Sigmoid colon (tissue), 7 donors: Measurements from ENCODE around the gene LCP1. TPM values are rescaled to one million over a fixed set of nuclear protein-coding genes. Genes with fewer than 3 reads are reported as not detected.

ENCODE experiments used
- DNase-seq: peaks from one replicate; pipeline ENCODE4 v3.0.0-alpha.2; 2019
- H3K27ac ChIP-seq, 4 donors: fragments of 200-600 bp; sonication (generic); one replicate each; pipeline ENCODE4 v1.5.1; 2016 to 2019; ENCODE audit warnings: mild to moderate bottlenecking in 1 of 4
- H3K27me3 ChIP-seq, 3 donors: fragments of 200-600 bp; sonication (generic); one replicate each; pipeline ENCODE4 v1.5.1; 2019; ENCODE audit warnings: mild to moderate bottlenecking in 1 of 3
- H3K36me3 ChIP-seq, 4 donors: fragments of 200-600 bp; sonication (generic); one replicate each; pipeline ENCODE4 v1.5.1; 2016 to 2019
- H3K4me1 ChIP-seq, 4 donors: fragments of 200-600 bp; sonication (generic); one replicate each; pipeline ENCODE4 v1.5.1; 2017 to 2019
- H3K4me3 ChIP-seq, 4 donors: fragments of 200-600 bp; sonication (generic); one replicate each; pipeline ENCODE4 v1.5.1; 2017 to 2019; ENCODE audit warnings: mild to moderate bottlenecking in 2 of 4, moderate library complexity in 1 of 4
- H3K9me3 ChIP-seq, 4 donors: fragments of 200-600 bp in 3 of 4; sonication (generic) in 3 of 4; one replicate each; pipeline versions ENCODE4 v1.5.1 to v1.6.1; 2013 to 2019
- EP300 ChIP-seq, 4 donors: sonication (generic); formaldehyde crosslinking; IDR thresholded peaks; one replicate each; pipeline ENCODE4 v1.6.1; 2017; ENCODE audit warnings: antibody characterized with exemption in 4 of 4
- POLR2A ChIP-seq, 2 donors: fragments of 450-650 bp; IDR thresholded peaks; one replicate each; pipeline ENCODE4 v1.6.1; 2016; ENCODE audit warnings: antibody characterized with exemption in 2 of 2, mild to moderate bottlenecking in 2 of 2, moderate library complexity in 2 of 2
- POLR2AphosphoS5 ChIP-seq, 4 donors: sonication (generic); formaldehyde crosslinking; IDR thresholded peaks; one replicate each; pipeline ENCODE4 v1.6.1; 2017; ENCODE audit warnings: antibody characterized with exemption in 4 of 4
- WGBS, 2 donors: extraction: QIAGEN DNeasy Blood & Tissue Kit; methylation state at CpG; one replicate each; pipeline ENCODE4 v1.1.7; 2013; 5-methylcytosine and 5-hydroxymethylcytosine counted together
- intact Hi-C: fragments of 100-400 bp; cut with DNase I; formaldehyde crosslinking; loops from one replicate; pipeline ENCODE4 v1.15.1; 2023
- polyA plus RNA-seq, 3 donors: library from polyadenylated mRNA; stranded (reverse); fragments of 200-250 nt; gene quantifications; one replicate each; pipeline ENCODE4 v1.2.3, GENCODE V29; 2013
- total RNA-seq, 4 donors: library from RNA; depleted of rRNA; stranded (reverse); fragments of >200 nt; gene quantifications; one replicate each; pipeline ENCODE4 v1.1.0, GENCODE V29; 2016
- TF ChIP-seq, protein P1 (sequence below), 4 experiments: fragments of 450-650 bp in 3 of 4; fragments of 200-600 bp in 1 of 4; IDR thresholded peaks; one replicate each; pipeline ENCODE4 v1.5.1; 2016 to 2019; ENCODE audit warnings: antibody characterized with exemption in 4 of 4, mild to moderate bottlenecking in 3 of 4, moderate library complexity in 2 of 4
- donor health status: healthy with polysubstance abuse.
- donor health status: Bipolar disorder and iron deficiency.
- donor health status: healthy.

Gene LCP1
- total and polyA plus RNA-seq, 7 donors = 10.0 to 112 (median 27.4) TPM

DNA sequence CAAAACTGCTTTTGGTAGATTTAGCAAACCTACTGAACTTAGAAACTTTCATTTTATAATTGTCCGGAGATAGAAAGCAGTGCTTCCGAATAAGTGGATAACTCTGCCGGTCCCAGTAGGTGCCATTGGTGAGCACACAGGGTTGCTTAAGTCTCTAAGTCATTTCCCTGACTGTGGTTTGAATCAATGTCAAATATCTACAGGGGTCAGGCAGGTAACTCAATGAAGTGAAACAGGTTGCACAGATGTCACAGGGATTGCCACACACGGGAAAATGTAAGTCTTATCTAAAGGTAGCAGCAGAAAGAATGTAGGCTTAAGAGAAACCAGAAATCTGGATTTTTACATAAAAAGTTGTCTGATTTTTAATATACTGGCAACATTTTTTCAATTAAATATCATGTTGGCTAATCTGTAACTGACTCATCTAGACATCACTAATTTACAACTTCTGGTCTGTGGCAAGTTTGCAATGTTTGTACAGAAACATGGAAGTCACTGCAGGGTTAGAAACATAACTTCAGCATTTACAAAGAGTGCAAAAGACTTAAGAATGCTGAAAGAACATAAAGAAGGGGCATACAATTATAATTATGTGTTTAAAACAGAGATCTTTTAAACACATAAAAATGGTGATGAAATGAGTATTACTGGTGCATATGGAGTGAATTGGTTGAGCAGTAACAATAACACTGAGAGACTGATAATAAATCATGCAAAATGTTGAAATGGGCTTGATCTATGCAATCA, 15.5 kb upstream of the LCP1 start:
- Histone ChIP-seq H3K27me3 (no peaks in the 10 kb centered on the region), H3K9me3 (no peaks in the 10 kb centered on the region), H3K4me3 (no peak overlapping the region), H3K27ac (no peak overlapping the region), H3K36me3 (no peaks in the 10 kb centered on the region), H3K4me1 (no peaks in the 10 kb centered on the region)
- no peak for DNase-seq
- intact Hi-C loops = no loop called here
- WGBS, 2 donors = 68 to 79% methylated on average over 4 of the region's 4 CpGs
- TF ChIP-seq EP300 (IDR thresholded peaks at IDR 0.05) = no peak
- TF ChIP-seq POLR2A (IDR thresholded peaks at IDR 0.05) = no peak
- TF ChIP-seq, protein P1, sequence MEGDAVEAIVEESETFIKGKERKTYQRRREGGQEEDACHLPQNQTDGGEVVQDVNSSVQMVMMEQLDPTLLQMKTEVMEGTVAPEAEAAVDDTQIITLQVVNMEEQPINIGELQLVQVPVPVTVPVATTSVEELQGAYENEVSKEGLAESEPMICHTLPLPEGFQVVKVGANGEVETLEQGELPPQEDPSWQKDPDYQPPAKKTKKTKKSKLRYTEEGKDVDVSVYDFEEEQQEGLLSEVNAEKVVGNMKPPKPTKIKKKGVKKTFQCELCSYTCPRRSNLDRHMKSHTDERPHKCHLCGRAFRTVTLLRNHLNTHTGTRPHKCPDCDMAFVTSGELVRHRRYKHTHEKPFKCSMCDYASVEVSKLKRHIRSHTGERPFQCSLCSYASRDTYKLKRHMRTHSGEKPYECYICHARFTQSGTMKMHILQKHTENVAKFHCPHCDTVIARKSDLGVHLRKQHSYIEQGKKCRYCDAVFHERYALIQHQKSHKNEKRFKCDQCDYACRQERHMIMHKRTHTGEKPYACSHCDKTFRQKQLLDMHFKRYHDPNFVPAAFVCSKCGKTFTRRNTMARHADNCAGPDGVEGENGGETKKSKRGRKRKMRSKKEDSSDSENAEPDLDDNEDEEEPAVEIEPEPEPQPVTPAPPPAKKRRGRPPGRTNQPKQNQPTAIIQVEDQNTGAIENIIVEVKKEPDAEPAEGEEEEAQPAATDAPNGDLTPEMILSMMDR (IDR thresholded peaks at IDR 0.05) = no peak
- no peak for TF ChIP-seq POLR2AphosphoS5 (IDR thresholded peaks at IDR 0.05)

DNA sequence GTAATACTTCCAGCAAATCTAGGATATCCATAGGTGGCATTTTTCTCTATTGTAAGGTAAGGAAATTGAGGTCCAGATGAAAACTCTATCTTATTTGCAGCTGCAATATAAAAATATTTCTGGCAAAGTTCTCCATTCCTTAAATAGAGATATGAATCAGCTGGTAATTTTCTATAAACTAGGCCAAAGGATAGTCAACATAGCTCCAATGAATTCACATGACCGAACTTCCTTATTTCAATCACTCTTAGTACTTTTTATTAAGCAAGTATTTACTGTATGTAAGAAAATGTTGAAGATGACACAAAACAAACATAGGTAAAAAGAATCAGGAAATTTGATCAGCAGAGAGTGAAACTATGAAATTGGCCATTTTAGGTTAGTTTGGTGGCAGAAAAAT, 13.0 kb upstream of the LCP1 start:
- 88 to 90% methylated on average over 1 of the region's 1 CpG for WGBS, 2 donors
- Histone ChIP-seq H3K4me1 (no peaks in the 10 kb centered on the region), H3K27ac (no peak overlapping the region), H3K9me3 (no peaks in the 10 kb centered on the region), H3K4me3 (no peak overlapping the region), H3K36me3 (no peaks in the 10 kb centered on the region), H3K27me3 (no peaks in the 10 kb centered on the region)
- DNase-seq = no peak
- intact Hi-C loops = no loop called here
- TF ChIP-seq, protein P1 (IDR thresholded peaks at IDR 0.05) = no peak
- TF ChIP-seq POLR2AphosphoS5 (IDR thresholded peaks at IDR 0.05) (no peak), POLR2A (IDR thresholded peaks at IDR 0.05) (no peak)

DNA sequence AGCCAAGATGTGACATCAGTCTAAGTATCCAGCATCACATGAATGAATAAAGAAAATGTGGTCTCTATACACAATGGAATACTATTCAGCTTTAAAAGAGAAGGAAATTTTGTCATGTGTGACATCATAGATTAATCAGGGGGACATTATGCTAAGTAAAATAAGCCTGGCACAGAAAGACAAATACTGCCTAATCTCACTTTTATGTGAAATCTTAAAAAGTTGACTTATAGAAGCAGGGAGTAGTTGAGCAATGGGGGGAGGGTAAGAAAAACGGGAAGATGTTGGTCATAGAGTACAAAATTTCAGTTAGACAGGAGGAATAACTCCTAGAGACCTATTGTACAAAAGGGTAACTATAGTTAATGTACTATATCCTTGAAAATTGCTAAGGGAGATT, 10.4 kb upstream of the LCP1 start:
- 24 to 36% methylated on average over 1 of the region's 1 CpG for WGBS, 2 donors

DNA sequence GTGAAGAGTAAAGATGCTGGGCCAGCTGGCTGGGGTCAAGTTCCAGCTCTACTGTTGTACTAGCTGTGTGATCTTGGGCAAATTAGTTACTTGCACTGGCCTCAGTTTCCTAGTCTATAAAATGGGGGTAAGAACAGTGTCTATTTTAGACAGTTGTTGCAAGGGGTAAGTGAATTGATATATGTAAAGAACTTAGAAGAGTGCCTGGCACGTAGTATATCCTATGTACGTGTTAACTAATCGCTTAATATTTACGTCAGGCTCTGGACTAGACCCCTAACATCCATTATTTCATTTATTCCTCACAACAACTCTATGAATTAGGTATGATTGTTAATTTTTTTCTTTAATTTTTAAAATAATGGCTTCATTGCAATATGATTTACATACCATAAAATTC, 3.7 kb upstream of the LCP1 start:
- WGBS, 2 donors = 83 to 88% methylated on average over 4 of the region's 4 CpGs
- Histone ChIP-seq H3K27me3 (no peaks in the 10 kb centered on the region), H3K4me1 (no peaks in the 10 kb centered on the region), H3K4me3 (no peak overlapping the region), H3K9me3 (no peaks in the 10 kb centered on the region), H3K36me3 (no peaks in the 10 kb centered on the region), H3K27ac (no peak overlapping the region)
- TF ChIP-seq, protein P1 (IDR thresholded peaks at IDR 0.05) = no peak
- TF ChIP-seq POLR2A (IDR thresholded peaks at IDR 0.05) = no peak
- no peak for TF ChIP-seq EP300 (IDR thresholded peaks at IDR 0.05)
- TF ChIP-seq POLR2AphosphoS5 (IDR thresholded peaks at IDR 0.05) = no peak
- DNase-seq = no peak
- intact Hi-C loops = no loop called here

More for the DNA sequence above, 10.4 kb upstream of the LCP1 start:
- H3K4me3 ChIP-seq = no peak overlapping the region
- H3K4me1 ChIP-seq = no peaks in the 10 kb centered on the region
- no peak overlapping the region for H3K27ac ChIP-seq
- TF ChIP-seq, protein P1 (IDR thresholded peaks at IDR 0.05) = no peak
- no peak for TF ChIP-seq EP300 (IDR thresholded peaks at IDR 0.05)
- TF ChIP-seq POLR2A (IDR thresholded peaks at IDR 0.05) = no peak
- TF ChIP-seq POLR2AphosphoS5 (IDR thresholded peaks at IDR 0.05) = no peak
- H3K27me3 ChIP-seq = no peaks in the 10 kb centered on the region
- DNase-seq = no peak
- intact Hi-C loops = no loop called here
- no peaks in the 10 kb centered on the region for H3K36me3 ChIP-seq
- no peaks in the 10 kb centered on the region for H3K9me3 ChIP-seq

DNA sequence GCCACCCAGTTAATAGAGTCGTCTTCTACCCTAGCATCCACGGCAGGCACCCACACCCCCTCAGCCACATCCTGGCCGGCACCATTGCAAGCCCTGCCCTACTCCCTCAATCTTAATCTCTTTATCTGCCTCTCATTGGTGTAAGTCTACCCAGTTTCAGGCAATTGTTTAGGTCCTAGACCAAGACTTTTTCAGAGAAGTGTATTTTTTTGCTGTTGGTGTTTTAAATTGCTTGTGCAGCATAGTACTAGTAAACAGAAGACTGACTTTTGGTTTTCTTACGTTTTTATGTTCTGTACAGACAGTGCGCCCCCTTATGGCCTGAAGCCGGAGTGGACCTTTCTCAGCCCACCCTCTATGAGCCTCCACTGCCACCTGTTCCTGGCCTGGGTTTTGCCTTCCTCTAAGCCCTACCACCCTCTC, 2.3 kb upstream of the LCP1 start:
- 21 to 31% methylated on average over 6 of the region's 6 CpGs for WGBS, 2 donors
- no peaks in the 10 kb centered on the region for H3K9me3 ChIP-seq
- no peaks in the 10 kb centered on the region for H3K36me3 ChIP-seq
- TF ChIP-seq POLR2AphosphoS5 (IDR thresholded peaks at IDR 0.05) = no peak
- TF ChIP-seq EP300 (IDR thresholded peaks at IDR 0.05) = no peak
- TF ChIP-seq, protein P1 (IDR thresholded peaks at IDR 0.05) = no peak
- DNase-seq = no peak
- H3K27me3 ChIP-seq = no peaks in the 10 kb centered on the region
- no peak overlapping the region for H3K4me3 ChIP-seq
- no peak overlapping the region for H3K27ac ChIP-seq
- H3K4me1 ChIP-seq = no peaks in the 10 kb centered on the region
- intact Hi-C loops = no loop called here
